HG02943 (cell line): Measurements from ENCODE around the gene RPN1.
"Not testable (repeated sequence)": the region's sequence is repeated elsewhere in the genome, so short reads cannot be mapped to it uniquely, and the experiment has no call there.

Source experiments
- ATAC-seq: cut with Tn5 transposase; IDR thresholded peaks from one replicate; pipeline ENCODE4 v1.9.1; 2021; ENCODE audit warnings: mild to moderate bottlenecking, low read depth, moderate library complexity; ENCODE audit not compliant: unreplicated experiment

The RPN1 gene

DNA sequence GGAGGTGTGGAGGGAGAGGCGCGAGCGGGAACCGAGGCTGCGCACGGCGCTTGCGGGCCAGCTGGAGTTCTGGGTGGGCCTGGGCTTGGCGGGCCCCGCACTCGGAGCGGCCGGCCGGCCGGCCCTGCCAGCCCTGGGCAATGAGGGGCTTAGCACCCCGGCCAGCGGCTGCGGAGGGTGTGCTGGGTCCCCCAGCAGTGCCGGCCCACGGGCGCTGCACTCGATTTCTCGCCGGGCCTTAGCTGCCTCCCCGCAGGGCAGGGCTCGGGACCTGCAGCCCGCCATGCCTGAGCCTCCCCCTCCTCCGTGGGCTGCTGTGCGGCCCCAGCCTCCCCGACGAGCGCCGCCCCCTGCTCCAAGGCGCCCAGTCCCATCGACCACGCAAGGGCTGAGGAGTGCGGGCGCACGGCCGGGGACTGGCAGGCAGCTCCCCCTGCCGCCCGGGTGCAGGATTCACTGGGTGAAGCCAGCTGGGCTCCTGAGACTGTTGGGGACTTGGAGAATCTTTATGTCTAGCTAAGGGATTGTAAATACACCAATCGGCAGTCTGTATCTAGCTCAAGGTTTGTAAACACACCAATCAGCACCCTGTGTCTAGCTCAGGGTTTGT, 2.9 kb upstream of the RPN1 start:
- not testable (repeated sequence) for ATAC-seq

DNA sequence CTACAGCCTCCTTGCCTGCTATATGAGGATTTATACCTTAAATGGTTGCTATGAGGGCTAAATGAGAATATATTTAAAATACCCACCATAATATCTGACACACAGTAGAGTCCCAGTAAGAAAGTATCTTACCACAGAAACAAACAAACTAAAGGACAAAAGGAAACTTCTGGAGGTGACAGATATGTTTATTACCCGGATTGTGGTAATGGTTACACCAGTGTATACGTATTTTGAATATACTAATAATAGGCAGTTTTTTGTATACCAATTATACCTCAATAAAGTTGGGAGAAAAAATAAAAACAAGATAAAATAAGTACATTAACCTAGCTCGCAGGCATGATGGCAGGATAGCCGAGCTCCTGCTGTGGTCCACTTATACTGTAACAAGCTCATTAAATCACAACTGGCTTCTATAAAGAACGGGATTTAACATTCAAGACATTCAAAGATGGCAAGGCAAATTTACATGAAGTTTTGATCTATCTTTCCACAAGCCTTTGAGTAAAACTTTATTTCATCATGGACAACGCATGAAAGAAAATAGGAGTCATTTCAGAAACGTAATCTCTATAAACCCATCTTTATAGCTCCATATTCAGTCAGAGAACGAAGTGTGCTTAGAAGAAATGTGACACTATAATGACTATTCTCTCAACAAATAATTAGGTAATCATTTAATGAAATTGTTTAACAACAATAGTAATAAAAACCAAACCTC, 1.5 kb downstream of the RPN1 start:
- ATAC-seq = no peak

DNA sequence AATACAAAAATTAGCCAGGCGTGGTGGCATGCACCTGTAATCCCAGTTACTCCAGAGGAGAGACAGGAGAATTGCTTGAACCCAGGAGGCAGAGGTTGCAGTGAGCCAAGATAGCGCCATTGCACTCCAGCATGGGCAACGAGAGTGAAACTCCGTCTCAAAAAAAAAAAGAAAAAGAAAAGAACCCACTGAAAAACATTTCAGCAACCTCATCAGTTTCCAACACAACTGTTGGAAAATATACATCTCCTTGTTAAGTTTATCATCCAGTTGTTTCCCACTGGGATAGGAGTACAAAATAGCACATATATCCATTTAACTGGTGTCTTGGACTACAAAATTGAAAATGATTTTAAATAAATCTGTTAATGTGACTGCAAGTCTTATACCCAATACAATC, 2.2 kb downstream of the RPN1 start:
- ATAC-seq = no peak

DNA sequence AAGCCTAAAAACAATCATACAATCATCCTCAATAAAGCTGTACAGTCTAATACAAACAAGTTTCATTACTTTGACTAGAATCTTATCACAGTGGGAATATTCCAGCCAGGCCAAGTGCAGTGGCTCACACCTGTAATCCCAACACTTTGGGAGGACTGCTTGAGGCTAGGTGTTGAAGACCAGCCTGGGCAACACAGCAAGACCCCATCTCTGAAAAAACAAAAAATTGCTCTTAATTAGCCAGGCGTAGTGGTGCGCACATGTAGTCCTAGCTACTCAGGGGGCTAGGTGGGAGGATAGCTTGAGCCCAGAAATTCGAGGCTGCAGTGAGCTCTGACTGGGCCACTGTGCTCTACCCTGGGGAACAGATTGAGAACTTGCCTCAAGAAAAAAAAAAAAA, 3.3 kb downstream of the RPN1 start:
- ATAC-seq = no peak

DNA sequence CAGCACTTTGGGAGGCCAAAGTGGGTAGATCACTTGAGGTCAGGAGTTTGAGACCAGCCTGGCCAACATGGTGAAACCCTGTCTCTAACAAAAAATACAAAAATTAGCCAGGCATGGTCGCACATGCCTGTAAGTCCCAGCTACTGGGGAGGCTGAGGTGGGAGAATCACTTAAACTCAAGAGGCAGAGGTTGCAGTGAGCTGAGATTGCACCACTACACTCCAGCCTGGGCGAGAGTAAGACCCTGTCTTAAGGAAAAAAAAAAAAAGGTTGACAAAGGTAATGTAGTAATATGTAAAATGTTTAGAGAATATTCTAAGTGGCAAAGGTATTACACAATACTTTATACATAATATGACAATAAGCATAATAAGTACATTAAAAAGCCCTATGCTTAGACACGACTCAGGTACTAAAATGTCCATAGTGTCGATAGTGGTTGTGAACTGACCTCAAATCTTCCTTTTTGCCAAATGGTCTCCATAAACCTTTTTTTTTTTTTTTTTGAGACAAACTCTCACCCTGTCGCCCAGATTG, 16.5 kb downstream of the RPN1 start:
- no peak for ATAC-seq

DNA sequence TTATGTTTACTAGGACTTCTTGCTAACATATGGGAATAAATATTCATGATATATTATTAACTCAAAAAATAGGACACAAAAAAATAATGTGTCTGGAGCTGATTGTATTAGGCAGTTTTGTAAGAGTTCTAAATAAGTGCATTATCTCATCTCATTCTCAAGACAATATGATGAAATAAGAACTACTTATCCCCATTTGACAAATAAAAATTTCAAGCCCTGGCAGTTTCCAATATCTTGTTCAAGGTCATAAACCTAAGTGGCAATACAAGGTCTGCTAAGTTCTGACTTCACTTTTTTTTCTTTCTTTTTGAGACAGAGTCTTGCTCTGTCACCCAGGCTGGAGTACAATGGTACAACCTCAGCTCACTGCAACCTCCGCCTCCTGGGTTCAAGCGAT, 18.3 kb downstream of the RPN1 start:
- no peak for ATAC-seq

DNA sequence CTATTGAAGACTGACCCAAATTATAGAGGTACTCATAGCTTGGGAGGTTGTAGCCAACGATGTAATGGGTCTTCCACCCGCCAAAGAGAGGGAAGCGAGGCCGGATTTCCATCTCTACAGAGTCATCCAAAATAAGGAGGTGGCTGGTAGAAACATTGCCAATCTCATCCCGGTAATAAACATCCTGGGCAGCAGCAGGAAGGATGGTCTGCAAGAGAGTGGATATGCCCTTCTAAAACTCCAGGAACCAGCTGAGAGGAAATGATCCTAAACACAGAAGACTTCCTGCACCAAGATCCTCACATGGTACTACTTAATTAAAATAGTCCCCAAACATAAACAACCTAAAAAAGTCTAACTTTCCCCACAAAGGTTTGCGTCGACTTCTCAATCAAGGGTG, 20.7 kb downstream of the RPN1 start:
- ATAC-seq = no peak

DNA sequence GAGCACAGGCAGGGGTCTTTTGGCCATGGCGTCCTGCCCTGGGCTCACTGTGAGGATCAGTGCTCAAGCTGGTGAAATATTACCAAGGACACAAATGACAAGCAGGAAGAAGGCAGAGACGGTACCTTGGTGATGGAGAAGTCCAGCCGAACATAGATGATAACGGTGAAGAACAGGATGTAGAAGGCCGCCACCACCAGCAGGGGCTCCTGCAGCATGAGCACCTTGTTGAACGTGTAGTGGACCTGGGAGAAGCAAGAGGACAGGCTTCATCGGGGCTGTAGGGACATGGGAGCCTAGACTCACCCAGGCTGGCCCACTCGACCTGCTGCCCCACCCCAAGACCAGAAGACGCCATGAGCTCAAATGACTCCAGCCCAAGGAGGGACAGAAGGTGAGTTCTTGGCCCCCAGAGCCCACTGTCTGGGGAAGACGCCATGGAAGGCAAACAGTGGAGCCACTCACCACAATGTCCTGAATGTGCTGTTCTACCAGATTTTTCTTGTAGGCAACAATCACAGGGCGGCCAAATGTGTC, 25.1 kb downstream of the RPN1 start:
- no peak for ATAC-seq

DNA sequence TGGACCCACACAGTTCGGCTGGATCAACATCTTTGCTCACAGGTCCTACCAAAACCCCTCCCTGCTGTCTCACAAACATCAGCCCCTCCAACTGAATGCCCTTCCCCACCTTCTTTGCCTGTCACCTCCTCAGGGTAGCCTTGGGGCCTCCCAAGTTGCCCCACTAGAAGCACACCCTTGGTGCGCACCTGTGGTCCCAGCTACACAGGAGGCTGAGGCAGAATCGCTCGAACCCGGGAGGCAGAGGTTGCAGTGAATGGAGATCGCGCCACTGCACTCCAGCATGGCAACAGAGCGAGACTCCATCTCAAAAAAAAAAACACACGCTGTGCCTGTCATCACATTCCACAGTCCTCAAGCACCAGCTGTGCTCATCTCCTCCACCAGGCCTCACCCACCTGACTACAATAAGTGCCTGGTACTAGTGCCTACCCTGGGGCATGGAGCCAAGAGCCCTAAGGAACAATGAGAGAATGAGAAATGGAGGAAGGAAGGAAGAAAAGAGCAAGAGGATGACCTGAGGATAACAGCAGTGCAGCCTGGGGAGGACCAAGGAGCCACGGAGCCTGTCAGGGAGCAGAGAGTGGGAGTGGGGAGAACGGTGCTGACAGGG, 26.0 kb downstream of the RPN1 start:
- no peak for ATAC-seq

DNA sequence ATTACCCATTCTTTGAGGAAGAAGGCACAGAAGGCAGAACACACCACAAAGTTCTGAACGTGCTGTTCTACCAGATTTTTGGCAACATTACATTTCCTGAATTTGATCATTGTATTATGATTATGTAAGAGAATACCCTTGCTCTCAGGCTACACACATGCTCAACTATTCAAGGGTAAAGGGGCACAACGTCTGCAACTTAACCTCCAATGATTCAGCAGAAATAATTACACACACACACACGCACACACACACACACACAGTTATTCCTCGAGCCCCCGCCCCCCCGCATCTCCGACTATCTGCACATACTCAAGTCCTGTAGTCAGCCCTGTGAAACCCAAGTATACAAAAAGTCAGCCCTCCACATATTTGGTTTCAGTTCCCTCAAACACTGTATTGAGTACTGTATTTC, 26.8 kb downstream of the RPN1 start:
- no peak for ATAC-seq

DNA sequence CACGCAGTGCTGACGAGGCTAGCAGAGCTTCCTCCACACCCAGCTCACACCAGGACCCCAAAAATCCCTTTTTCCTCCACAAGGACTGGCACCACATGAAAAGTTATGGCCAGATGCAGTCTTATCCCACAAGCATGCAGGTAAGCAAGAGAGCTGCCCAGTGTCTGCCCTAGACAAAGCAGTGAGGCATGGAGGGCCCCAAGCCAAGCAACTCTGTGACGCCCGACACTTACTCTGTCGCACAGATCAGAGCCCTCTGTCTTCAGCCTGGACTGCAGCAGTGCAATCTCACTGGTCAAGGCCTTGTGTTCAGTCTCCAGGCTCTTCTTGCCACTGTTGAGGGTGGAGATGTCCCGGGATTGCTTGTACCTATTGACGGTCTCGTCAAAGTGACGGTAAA, 28.7 kb downstream of the RPN1 start:
- no peak for ATAC-seq

DNA sequence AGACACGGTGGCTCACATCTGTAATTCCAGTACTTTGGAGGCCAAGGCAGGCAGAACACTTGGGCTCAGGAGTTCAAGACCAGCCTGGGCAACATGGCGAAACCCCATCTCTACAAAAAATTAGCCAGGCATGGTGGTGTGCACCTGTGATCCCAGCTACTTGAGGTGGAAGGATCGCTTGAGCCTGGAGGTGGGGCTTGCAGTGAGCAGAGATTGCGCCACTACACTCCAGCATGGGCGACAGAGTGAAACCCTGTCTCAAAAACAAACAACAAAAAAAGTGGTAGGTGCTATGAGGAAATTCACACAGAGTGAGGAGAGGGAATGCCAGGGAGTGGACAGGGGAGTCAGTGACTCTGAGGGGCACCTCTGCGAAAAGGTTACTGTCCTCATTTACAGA, 29.4 kb downstream of the RPN1 start:
- no peak for ATAC-seq

DNA sequence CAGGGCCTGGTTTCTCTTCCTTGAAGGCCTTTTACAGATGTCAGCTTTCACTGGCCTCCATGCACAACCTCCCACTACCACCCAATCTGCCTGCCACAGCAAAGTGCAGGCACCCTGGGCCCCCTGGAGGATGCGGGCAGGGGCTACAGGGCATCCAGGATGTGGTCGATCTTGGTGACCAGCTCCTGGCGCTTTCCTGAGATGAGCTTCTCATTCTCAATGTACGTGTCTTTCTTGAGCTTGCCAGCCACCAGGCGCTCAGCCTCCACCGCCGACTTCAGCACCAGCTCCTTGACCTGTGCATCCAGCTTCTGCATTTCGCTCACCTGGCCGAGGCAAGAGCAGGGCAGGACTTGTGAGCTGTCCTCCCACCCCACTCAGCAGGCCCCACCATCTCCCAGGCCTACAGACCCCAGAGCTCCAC, 30.3 kb downstream of the RPN1 start:
- ATAC-seq = no peak

DNA sequence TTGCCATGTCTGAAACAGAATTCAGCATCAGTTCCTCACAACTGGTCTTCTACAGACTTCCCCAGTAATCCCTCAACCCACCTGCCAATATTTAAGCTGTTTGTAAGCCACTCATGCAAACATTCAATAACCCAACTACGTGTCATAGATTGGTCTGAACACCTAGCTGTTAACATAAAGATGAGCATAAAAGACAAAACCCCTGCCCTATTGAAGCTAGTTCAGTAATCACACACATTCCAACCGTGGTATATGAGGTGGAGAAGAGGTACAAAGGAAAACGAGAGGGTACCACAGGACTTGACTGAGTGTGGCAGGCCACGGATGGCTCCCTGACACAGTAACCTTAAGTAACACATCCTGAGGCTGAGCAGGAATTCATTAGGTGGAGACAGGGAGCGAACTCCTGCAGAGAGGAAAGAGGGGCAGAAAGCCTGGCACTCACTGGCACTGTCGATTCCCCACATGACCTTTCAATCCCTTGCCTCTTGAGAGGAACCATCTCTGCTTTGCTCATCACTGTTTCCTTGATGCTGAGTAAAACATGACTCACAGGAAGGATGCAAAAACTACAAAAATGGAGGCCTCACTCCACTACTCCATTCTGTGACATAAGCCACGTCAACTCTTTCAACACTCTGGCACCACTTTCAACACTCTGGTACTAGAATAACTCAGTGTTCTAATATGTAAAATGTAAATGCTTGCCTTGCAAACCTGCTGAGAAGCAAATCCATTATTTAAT, 31.3 kb downstream of the RPN1 start:
- ATAC-seq = no peak

DNA sequence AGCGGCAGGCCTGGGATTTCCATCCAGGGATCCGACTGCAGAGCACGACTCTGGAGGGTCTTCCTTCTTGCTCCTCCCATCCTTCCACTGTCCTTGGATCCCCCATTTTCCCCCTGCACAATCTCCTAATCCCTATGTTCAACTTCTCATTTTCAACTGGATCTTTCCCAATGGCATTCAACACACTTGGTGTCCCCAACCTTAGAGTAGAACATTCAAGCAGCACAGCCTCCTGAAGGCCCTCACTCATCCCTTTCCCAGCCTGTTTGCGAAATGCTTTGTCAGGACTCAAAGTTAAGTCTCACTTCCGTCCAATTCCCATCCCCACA, 32.3 kb downstream of the RPN1 start:
- ATAC-seq = no peak

DNA sequence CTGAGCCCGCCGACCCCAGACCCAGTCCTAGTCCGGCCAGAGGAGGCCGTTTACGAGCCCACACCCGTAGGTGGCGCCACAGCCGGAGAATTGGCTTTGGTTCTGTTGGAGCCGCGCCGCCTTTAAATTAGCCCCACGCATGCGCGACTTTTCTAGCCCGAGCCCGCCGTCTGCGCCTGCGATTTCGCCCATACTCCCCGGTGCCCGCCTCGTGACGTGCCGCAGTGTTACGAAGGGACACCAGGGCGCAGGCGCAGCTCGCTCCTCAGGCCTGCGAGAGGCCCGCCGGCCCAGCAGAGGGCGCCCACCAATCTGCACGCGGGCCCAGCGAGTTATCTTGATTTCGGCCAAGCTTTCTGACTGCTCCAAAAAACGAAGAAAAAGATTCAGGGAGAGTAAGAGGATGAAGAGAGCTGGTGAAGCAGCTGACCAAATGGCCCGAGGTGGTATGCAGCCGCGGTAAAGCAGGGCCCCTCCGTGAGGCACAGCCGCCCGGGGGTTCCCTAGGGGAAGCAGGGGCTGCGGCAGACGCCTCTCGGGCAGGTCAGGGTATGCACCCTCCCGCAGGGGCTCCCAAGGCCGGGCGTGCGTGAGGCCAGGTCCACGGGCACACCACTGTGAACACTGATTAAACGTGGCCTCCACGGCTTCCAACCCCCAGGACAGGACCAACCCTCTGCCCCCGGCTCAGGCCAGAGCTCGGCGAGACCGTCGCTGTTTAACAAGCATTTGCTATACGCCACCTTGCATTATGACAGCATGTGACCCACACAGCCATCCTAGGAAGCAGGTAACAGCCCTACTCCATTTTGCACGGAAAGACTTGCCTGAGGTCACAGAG, 32.8 kb downstream of the RPN1 start:
- peak; percentile 82 for ATAC-seq

DNA sequence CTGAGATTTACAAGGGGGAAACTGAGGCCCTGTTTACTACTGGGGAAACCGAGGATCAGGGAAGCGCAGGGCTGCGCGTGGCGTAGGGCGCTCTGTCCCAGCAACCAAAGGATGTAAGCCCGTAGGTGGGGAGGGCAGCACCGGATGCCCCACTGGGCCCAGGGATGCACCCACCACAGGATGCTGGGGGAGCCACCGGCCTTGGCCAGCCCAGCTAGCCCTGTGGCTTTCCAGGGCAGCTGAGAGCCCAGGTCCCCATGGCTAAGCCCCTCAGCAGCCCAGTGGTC, 33.4 kb downstream of the RPN1 start:
- no peak for ATAC-seq

DNA sequence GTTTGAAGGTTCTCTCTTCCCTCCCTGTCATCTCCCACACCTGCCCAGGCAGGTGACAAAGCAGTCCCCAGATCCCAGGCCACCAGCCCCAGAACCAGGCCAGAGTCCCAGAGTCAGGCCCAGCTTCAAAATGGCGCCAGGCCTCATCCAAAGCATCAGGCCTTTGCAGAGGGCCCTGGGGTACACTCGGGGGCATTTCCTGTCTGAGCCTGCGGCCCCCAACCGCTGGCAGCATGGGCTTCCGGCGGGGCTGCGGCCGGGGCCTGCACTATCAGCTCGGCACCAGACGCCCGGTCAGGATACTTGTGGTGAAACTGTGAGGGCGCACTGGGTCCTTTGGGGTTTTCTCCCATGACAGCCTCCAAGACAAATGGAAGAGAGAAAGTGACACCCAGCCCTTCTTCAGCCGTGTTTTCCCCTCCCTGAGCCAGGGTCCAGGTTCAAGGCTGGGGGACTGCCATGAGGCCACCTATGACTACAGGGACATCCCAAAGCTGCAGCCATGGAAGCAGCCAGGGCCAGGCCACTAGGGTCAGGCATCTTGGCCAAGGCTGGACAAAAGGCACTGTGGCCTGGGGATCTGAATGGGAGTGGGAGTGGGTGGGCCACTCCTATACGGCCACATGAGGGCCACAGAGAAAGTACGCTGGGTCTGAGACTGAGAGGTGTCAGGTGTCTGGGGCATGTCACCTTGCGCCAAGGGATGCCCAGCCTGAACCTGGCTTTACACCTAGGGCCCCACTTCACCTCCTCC, 33.9 kb downstream of the RPN1 start:
- no peak for ATAC-seq

DNA sequence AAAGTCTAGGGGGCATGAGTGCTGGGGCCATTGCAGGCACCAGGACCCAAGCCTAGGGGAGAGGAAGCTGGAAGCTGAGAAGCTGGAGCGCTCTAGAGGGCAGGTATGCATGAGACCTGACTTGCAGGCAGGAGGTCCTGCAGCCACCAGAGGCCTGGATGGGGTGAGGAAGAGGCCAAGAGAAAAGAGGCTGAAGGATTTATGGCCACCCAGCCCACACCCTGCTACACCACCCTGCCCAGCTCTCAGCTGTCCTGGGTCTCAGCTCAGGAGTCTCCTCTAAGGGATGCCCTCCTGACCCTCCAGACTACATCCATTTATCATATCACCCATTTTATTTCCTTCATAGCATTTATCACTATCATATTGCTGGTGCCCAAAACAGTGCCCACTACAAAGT, 36.5 kb downstream of the RPN1 start:
- ATAC-seq = no peak
